Neural crest cell (in vitro differentiated cells): Measurements from ENCODE around the gene PLIN3. TPM values are rescaled to one million over a fixed set of nuclear protein-coding genes. Genes with fewer than 3 reads are reported as not detected.
A peak's percentile ranks its signal among the peaks of the same experiment; 100 is the strongest.

Experiments
- DNase-seq: peaks from one replicate; pipeline ENCODE4 v3.0.0; 2021; ENCODE audit warnings: low read depth, mixed read lengths, low spot score
- H3K27ac Mint-ChIP-seq: one replicate; pipeline ENCODE4 v1.8.0; 2021; ENCODE audit warnings: mild to moderate bottlenecking, mixed read lengths; ENCODE audit not compliant: unreplicated experiment
- H3K27me3 Mint-ChIP-seq: 2 replicates; pipeline ENCODE4 v1.8.0; 2021; ENCODE audit warnings: low read depth, mild to moderate bottlenecking, mixed read lengths
- H3K36me3 Mint-ChIP-seq: 2 replicates; pipeline ENCODE4 v1.8.0; 2021; ENCODE audit warnings: low read depth, mild to moderate bottlenecking, mixed read lengths
- H3K4me1 Mint-ChIP-seq: 2 replicates; pipeline ENCODE4 v1.8.0; 2021; ENCODE audit warnings: mixed read lengths
- H3K4me3 Mint-ChIP-seq: one replicate; pipeline ENCODE4 v1.8.0; 2021; ENCODE audit warnings: mild to moderate bottlenecking, mixed read lengths
- H3K9me3 Mint-ChIP-seq: 2 replicates; pipeline ENCODE4 v1.8.0; 2021; ENCODE audit warnings: mixed read lengths
- CTCF ChIP-seq: fragments of 200-600 bp; sonication (generic); conservative IDR thresholded peaks from 2 replicates; pipeline ENCODE4 v1.5.0; 2021; ENCODE audit warnings: antibody characterized with exemption, mild to moderate bottlenecking
- total RNA-seq: library from RNA; stranded (reverse); gene quantifications from 2 replicates; pipeline ENCODE4 v1.2.1, GENCODE V29; 2021

Gene PLIN3
- total RNA-seq, 1 donor from 2014 or later, result 42.4 TPM

- Mint-ChIP-seq H3K4me3 (no peak overlapping the region), H3K27ac (no peak overlapping the region), H3K36me3 (no peaks in the 10 kb centered on the region), H3K4me1 (peaks cover 7% of the 10 kb centered on the region), H3K27me3 (no peaks in the 10 kb centered on the region), H3K9me3 (peaks cover 7% of the 10 kb centered on the region)
- no peak for DNase-seq
- TF ChIP-seq CTCF, result no peak
Measured at GRCh38 chr19:4817467-4818277, 49.8 kb downstream of the PLIN3 start.

GRCh38 chr19:4816950-4817278 lies 50.6 kb downstream of the PLIN3 start:
- H3K27ac Mint-ChIP-seq, result no peak overlapping the region
- no peak for DNase-seq
- peaks cover 7% of the 10 kb centered on the region for H3K9me3 Mint-ChIP-seq
- no peak for TF ChIP-seq CTCF
- peaks cover 7% of the 10 kb centered on the region for H3K4me1 Mint-ChIP-seq
- H3K36me3 Mint-ChIP-seq, result no peaks in the 10 kb centered on the region
- H3K4me3 Mint-ChIP-seq, result no peak overlapping the region
- H3K27me3 Mint-ChIP-seq, result no peaks in the 10 kb centered on the region

GRCh38 chr19:4816202-4816949 lies 51.1 kb downstream of the PLIN3 start:
- no peaks in the 10 kb centered on the region for H3K27me3 Mint-ChIP-seq
- no peak overlapping the region for H3K27ac Mint-ChIP-seq
- H3K4me1 Mint-ChIP-seq, result peaks cover 7% of the 10 kb centered on the region
- peaks cover 7% of the 10 kb centered on the region for H3K9me3 Mint-ChIP-seq
- no peak for TF ChIP-seq CTCF
- H3K4me3 Mint-ChIP-seq, result no peak overlapping the region
- no peak for DNase-seq
- H3K36me3 Mint-ChIP-seq, result no peaks in the 10 kb centered on the region

GRCh38 chr19:4815426-4816201 lies 51.9 kb downstream of the PLIN3 start:
- no peak for TF ChIP-seq CTCF
- Mint-ChIP-seq H3K4me3 (peak overlapping the region; percentile 67), H3K27me3 (no peaks in the 10 kb centered on the region), H3K27ac (no peak overlapping the region), H3K9me3 (peaks cover 7% of the 10 kb centered on the region), H3K4me1 (peaks cover 7% of the 10 kb centered on the region), H3K36me3 (no peaks in the 10 kb centered on the region)
- peak; percentile 85 for DNase-seq

GRCh38 chr19:4814625-4815425 lies 52.6 kb downstream of the PLIN3 start:
- Mint-ChIP-seq H3K4me3 (no peak overlapping the region), H3K27ac (no peak overlapping the region), H3K4me1 (peaks cover 7% of the 10 kb centered on the region), H3K9me3 (peaks cover 7% of the 10 kb centered on the region), H3K36me3 (no peaks in the 10 kb centered on the region), H3K27me3 (no peaks in the 10 kb centered on the region)
- no peak for TF ChIP-seq CTCF
- no peak for DNase-seq
